Melanocyte of skin (primary cell): ENCODE measurements around the gene EZH2. TPM values are rescaled to one million over a fixed set of nuclear protein-coding genes. Genes with fewer than 3 reads are reported as not detected.

Experiments
- small RNA-seq, 2 donors: library from RNA; depleted of rRNA; stranded (forward); fragments of <200 nt; gene quantifications; one replicate each; pipeline ENCODE3, GENCODE V24; 2012
- total RNA-seq, 2 donors: library from RNA; depleted of rRNA; stranded (reverse); fragments of >200 nt; gene quantifications; 2 replicates each; pipeline ENCODE4 v1.2.3, GENCODE V29; 2012

The EZH2 gene
- total RNA-seq: 10 to 100 TPM in 1 of 2 donors, 1 to 10 TPM in 1; 8.9 to 17.0 TPM

DNA sequence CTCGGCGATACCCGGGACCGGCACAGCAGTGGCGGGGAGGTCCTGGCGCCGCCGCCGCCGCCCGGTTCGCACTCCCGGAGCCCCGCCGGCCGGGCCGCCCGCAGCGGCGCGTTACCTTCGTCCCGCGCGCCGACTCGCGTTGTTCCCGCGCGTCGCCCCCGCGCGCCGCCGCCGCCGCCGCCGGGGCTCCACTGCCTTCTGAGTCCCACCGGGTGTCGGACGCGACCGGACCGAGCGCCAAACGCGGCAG, at the start of gene EZH2:
EZH2 (minus strand) TSS at position 243 of the 250 bp plus-strand sequence. CDS start 36,993 bp downstream, outside the sequence.

Small RNA genes lying within 50 kb of the gene (small RNA-seq; reads per million reads assigned to genes)
- gene RF00017: 0 reads per million in 2 donors
- gene RN7SL569P: 0 reads per million in 2 donors
- 0 reads per million in 2 donors for gene RNU7-20P

Other genes starting within 250 kb of the EZH2 start
- 10 to 100 TPM; 50.3 to 52.3 TPM for gene CUL1, start 185.4 kb downstream of the EZH2 start, total RNA-seq
- gene PDIA4, start 144.2 kb upstream of the EZH2 start, total RNA-seq: 100 to 1,000 TPM in 1 of 2 donors, 10 to 100 TPM in 1; 85.7 to 226 TPM
- gene ZNF786, start 206.4 kb upstream of the EZH2 start, total RNA-seq: 1 to 10 TPM; 4.5 to 6.0 TPM
- gene ZNF425, start 242.0 kb upstream of the EZH2 start, total RNA-seq: 1 to 10 TPM; 1.3 to 1.7 TPM